GM18951 (cell line): ENCODE results near the gene TMEM9.

ENCODE experiments used
- POLR2A ChIP-seq: IDR thresholded peaks from 4 replicates; pipeline ENCODE4 v1.6.1; 2011; ENCODE audit warnings: mild to moderate bottlenecking; ENCODE audit not compliant: insufficient read length, insufficient read depth; ENCODE audit errors: extremely low read depth
- in situ Hi-C: fragments of 300-500 bp; cut with MboI; formaldehyde crosslinking; loops from one replicate; pipeline ENCODE4 v1.12.0; 2022; ENCODE audit warnings: low sequenced_read_pairs, mixed read lengths, inconsistent platforms; ENCODE audit not compliant: unreplicated experiment

Gene TMEM9

DNA sequence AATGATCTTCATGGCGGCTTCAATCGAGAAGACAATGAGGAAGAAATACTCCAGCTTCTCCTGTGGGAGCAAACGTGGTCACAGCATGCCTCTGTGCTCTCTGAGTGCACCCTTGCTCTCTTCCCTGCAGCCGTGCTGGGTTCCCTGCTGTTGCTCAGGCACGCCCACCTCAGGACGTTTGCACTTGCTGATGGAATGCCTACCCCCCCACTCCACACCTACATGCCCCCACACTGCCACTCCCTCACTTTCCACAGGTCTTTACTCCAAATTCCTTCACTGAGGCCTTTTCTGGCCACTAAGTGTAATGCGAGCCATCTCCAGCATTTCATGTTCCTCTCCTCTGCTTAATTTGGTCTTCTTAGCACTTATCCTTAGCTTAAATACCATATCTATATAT is 60.3 kb downstream of the TMEM9 start:
- in situ Hi-C loops: no loop called here
- no peak for TF ChIP-seq POLR2A

GRCh38 chr1:201093561-201093960 is 60.7 kb downstream of the TMEM9 start:
- in situ Hi-C loops: no loop called here
- no peak for TF ChIP-seq POLR2A

DNA sequence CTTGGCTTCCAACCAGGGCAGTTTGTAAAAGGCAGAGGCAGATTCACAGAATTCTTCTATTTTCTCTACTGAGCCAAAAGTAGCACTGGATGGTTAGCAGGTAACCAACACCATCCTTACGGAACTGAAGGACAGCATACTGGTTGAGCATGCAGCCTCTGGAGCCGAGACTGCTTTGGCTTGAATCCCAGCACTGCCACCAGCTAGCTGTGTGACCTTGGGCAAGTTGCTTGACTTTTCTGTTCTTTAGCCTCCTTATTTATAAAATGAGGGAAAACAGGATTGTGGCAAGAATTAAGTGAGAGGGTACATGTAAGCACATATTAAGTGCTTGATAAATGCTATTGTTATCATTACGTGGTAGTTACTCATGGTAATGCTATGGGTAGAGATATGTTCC is 61.5 kb downstream of the TMEM9 start:
- no peak for TF ChIP-seq POLR2A
- in situ Hi-C loops: no loop called here

DNA sequence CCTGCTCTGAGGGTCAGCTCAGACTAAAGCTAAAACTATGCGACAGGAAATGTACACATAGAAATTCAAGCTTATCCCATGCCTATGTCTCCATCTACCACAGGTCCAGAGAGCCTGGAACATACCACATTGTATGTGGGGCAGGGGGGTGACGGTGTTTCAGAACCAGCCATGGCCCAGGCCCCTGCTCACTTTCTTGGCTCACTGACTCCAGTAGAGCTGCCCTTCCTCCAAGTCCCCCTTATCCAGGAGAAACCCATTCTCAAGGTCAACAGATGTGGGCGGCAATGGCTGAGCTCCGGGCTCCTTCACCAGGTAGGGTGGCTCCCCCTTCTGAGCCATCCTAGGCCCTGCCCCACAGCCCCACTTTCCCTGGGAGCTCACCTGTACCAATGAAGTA is 63.0 kb downstream of the TMEM9 start:
- in situ Hi-C loops: no loop called here
- TF ChIP-seq POLR2A: no peak

DNA sequence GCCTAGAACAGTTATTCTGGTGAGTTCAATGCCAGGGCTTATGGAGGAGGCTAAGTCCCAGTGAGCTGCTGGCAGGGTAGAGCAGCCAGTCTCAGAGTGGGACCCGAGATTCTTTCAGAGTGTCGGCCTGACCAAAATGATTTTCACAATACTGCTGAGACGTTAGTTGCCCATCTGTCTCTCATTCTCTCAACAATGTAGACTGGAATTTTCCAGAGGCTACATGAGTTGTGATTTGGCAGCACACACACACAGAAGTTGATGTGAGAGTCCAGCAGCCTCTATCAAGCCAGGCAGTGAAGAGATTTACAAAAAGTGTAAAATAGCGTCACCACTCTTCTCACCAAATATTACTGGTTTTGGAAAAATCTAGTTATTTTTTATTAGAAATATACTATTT is 63.7 kb downstream of the TMEM9 start:
- in situ Hi-C loops: no loop called here
- no peak for TF ChIP-seq POLR2A

DNA sequence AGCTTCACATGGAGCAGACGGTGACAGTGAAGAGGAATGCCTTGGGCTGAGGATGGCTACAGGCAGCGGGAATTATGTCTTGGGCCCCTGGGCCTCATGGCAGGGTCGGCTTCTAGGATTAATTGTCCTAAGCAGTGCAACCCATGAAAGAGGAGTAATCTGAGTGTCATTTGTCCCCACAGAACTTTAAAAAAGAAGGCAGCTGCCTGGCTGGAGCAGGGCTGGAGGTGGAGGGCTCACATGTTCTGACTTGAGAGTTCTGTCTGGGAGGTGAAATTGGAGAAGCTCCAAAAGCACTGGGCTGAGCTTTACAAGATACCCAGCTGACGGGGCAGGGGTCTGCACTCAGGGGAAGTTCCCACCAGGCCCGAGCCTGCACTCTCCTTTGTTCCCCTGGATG is 64.7 kb downstream of the TMEM9 start:
- no peak for TF ChIP-seq POLR2A
- in situ Hi-C loops: no loop called here

DNA sequence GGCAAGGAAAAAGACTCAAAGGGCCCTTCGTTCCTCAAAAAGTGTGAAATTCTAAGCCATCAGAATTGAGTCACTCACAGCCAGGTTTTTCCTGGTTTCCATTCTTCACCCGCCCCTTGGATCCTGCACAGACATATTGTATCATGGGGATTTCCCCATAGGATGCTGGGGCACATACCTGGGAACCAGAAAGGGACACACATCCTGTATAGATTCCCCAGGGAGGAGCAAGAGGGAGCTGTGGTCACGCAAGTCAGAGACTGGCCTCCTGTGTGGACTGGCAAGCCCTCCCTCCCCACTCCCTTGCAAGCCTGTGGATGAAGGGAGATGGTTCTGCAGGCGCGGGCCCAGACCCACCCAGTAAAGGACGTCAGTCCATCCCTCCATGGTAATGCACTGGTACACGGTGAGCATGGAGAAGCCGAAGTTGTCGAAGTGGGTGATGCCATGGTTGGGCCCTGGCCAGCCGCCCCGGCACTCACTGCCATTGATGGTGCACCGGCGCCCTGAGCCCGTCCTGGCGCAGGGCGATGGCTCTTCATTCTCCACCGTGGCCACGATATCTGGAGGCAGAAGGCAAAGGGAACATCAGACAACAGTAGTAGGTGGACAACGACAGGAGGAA is 65.3 kb downstream of the TMEM9 start:
- in situ Hi-C loops: no loop called here

GRCh38 chr1:201088395-201088794 is 65.9 kb downstream of the TMEM9 start:
- in situ Hi-C loops: no loop called here
- no peak for TF ChIP-seq POLR2A

More for the DNA sequence above, 65.3 kb downstream of the TMEM9 start:
- TF ChIP-seq POLR2A: no peak

- no peak for TF ChIP-seq POLR2A
- in situ Hi-C loops: no loop called here
These were observed 68.2 kb downstream of the TMEM9 start for GRCh38 chr1:201085902-201086735.
